ENCODE measurements around the gene SLC7A6. TPM values are rescaled to one million over a fixed set of nuclear protein-coding genes. Genes with fewer than 3 reads are reported as not detected.
A peak's percentile ranks its signal among the peaks of the same experiment; 100 is the strongest.

SLC7A6 gene
- 10 to 100 TPM; 12.8 to 30.5 TPM for total RNA-seq

GRCh38 chr16:68264128-68265077 is at the start of gene SLC7A6:
SLC7A6 (plus strand) TSS chr16:68264526; CDS start chr16:68274727, 10,201 bp downstream.
- WGBS = under 1% methylated on average over 107 of the region's 123 CpGs
- Histone ChIP-seq H3K27ac (peak within 1 kb of the TSS; percentile 92 to 95), H3K4me3 (peak within 1 kb of the TSS; percentile 74 to 76), H3K36me3 (no peaks in the 10 kb centered on the region), H3K9me3 (no peaks in the 10 kb centered on the region), H3K4me1 (replicated peaks) (peaks cover 11% of the 10 kb centered on the region), H3K27me3 (replicated peaks; ENCODE audit: insufficient read depth) (no peaks in the 10 kb centered on the region)
- peak; percentile 65 for DNase-seq (ENCODE audit: low spot score)
- intact Hi-C loops (cut with DNase I) = loop anchor here (5.0 kb wide), 2 partner anchors 48 to 243 kb away; partner anchors contain the start of genes PRMT7 and SLC7A6OS
- TF ChIP-seq POLR2A (IDR thresholded peaks at IDR 0.05) (peak; percentile 43), CTCF (IDR thresholded peaks at IDR 0.05) (peak; percentile 39 to 80 (median 54)), POLR2AphosphoS5 (IDR thresholded peaks at IDR 0.05) (no peak)

GRCh38 chr16:68214726-68215125 is 49.6 kb upstream of the SLC7A6 start:
- no peaks in the 10 kb centered on the region for H3K9me3 ChIP-seq
- H3K36me3 ChIP-seq = no peaks in the 10 kb centered on the region
- WGBS = 90% methylated on average over 3 of the region's 3 CpGs
- TF ChIP-seq CTCF (IDR thresholded peaks at IDR 0.05) (no peak), POLR2A (IDR thresholded peaks at IDR 0.05) (no peak), POLR2AphosphoS5 (IDR thresholded peaks at IDR 0.05) (no peak)
- no peaks in the 10 kb centered on the region for H3K27me3 ChIP-seq (replicated peaks; ENCODE audit: insufficient read depth)
- no peaks in the 10 kb centered on the region for H3K4me1 ChIP-seq (replicated peaks)
- H3K27ac ChIP-seq = no peak overlapping the region
- intact Hi-C loops (cut with DNase I) = no loop called here
- no peak overlapping the region for H3K4me3 ChIP-seq
- no peak for DNase-seq (ENCODE audit: low spot score)

DNA sequence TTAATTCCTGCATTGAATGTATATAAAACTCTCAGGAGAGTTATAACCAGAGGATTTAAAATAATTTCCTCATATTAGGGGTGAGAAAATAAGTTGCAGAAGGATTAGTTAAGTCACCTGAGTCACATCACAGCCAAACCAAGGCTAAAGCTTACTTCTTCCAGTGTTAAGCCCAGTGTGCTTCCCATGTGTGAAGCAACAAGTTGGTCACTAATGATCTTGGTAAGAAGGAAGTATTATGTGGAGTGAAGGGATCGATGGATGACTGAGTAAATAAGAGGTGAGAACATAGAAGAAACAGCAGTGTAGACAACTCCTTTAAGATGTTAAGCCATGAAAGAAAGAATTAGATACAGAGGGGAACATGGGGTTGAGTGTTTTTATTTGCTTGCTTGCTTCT is 49.0 kb upstream of the SLC7A6 start:
- H3K27ac ChIP-seq = no peak overlapping the region
- intact Hi-C loops (cut with DNase I) = no loop called here
- TF ChIP-seq POLR2AphosphoS5 (IDR thresholded peaks at IDR 0.05) (no peak), POLR2A (IDR thresholded peaks at IDR 0.05) (no peak)

GRCh38 chr16:68216240-68216639 is 48.1 kb upstream of the SLC7A6 start:
- intact Hi-C loops (cut with DNase I) = no loop called here

More for the DNA sequence above, 49.0 kb upstream of the SLC7A6 start:
- no peaks in the 10 kb centered on the region for H3K4me1 ChIP-seq (replicated peaks)
- H3K27me3 ChIP-seq (replicated peaks; ENCODE audit: insufficient read depth) = no peaks in the 10 kb centered on the region
- H3K9me3 ChIP-seq = no peaks in the 10 kb centered on the region
- no peak for DNase-seq (ENCODE audit: low spot score)
- no peak overlapping the region for H3K4me3 ChIP-seq
- WGBS = 91% methylated on average over 1 of the region's 1 CpG
- no peaks in the 10 kb centered on the region for H3K36me3 ChIP-seq

More at GRCh38 chr16:68216240-68216639, 48.1 kb upstream of the SLC7A6 start:
- H3K27me3 ChIP-seq (replicated peaks; ENCODE audit: insufficient read depth) = no peaks in the 10 kb centered on the region
- no peak for DNase-seq (ENCODE audit: low spot score)
- 75% methylated on average over 3 of the region's 3 CpGs for WGBS
- H3K9me3 ChIP-seq = no peaks in the 10 kb centered on the region
- H3K27ac ChIP-seq = no peak overlapping the region
- H3K4me1 ChIP-seq (replicated peaks) = no peaks in the 10 kb centered on the region
- no peak for TF ChIP-seq CTCF (IDR thresholded peaks at IDR 0.05)
- TF ChIP-seq POLR2AphosphoS5 (IDR thresholded peaks at IDR 0.05) = peak; percentile 7
- no peak for TF ChIP-seq POLR2A (IDR thresholded peaks at IDR 0.05)
- H3K4me3 ChIP-seq = no peak overlapping the region
- no peaks in the 10 kb centered on the region for H3K36me3 ChIP-seq

All from prostate gland (tissue), 2 donors.